Central memory CD8-positive, alpha-beta T cell (primary cell): Measurements from ENCODE around the gene ANAPC5.
A peak's percentile ranks its signal among the peaks of the same experiment; 100 is the strongest.

Experiments used
- ATAC-seq: fragments of 150-1000 bp; cut with Tn5 transposase; replicated peaks from 2 replicates; pipeline ENCODE4 v1.10.0; 2022; ENCODE audit warnings: mild to moderate bottlenecking, moderate FRiP score, moderate number of reproducible peaks; ENCODE audit not compliant: poor library complexity, severe bottlenecking; ENCODE audit errors: extremely low read depth
- DNase-seq, 2 donors: peaks; one replicate each; pipeline ENCODE4 v3.0.0; 2021; ENCODE audit warnings: low spot score in 2 of 2
- H3K27ac Mint-ChIP-seq: one replicate; pipeline ENCODE4 v1.8.0; 2022; ENCODE audit warnings: low read depth, mild to moderate bottlenecking, moderate library complexity, mixed read lengths
- H3K27me3 Mint-ChIP-seq: one replicate; pipeline ENCODE4 v1.8.0; 2022; ENCODE audit warnings: mixed read lengths
- H3K36me3 Mint-ChIP-seq: one replicate; pipeline ENCODE4 v1.8.0; 2022; ENCODE audit warnings: mild to moderate bottlenecking, moderate library complexity, mixed read lengths; ENCODE audit not compliant: insufficient read depth
- H3K4me1 Mint-ChIP-seq: one replicate; pipeline ENCODE4 v1.8.0; 2022; ENCODE audit warnings: mixed read lengths
- H3K4me3 Mint-ChIP-seq: one replicate; pipeline ENCODE4 v1.8.0; 2022; ENCODE audit warnings: mild to moderate bottlenecking, moderate library complexity, mixed read lengths
- H3K9me3 Mint-ChIP-seq: one replicate; pipeline ENCODE4 v1.8.0; 2022; ENCODE audit warnings: mixed read lengths

The ANAPC5 gene

GRCh38 chr12:121297435-121297991, 54.7 kb downstream of the ANAPC5 start:
- no peak for DNase-seq
- Mint-ChIP-seq H3K9me3 (no peaks in the 10 kb centered on the region), H3K4me1 (peaks cover 15% of the 10 kb centered on the region), H3K27ac (peak overlapping the region; percentile 38), H3K36me3 (peaks cover 1% of the 10 kb centered on the region), H3K4me3 (peak overlapping the region; percentile 81), H3K27me3 (no peaks in the 10 kb centered on the region)
- no peak for ATAC-seq

- Mint-ChIP-seq H3K27ac (peak within 1 kb of the TSS; percentile 77), H3K4me3 (peak within 1 kb of the TSS; percentile 87), H3K36me3 (peaks cover 1% of the 10 kb centered on the region), H3K27me3 (no peaks in the 10 kb centered on the region), H3K4me1 (peaks cover 15% of the 10 kb centered on the region), H3K9me3 (no peaks in the 10 kb centered on the region)
- ATAC-seq (peak; percentile 93), DNase-seq (peak; percentile 78 to 85)
Observed at GRCh38 chr12:121296618-121297434, 55.4 kb downstream of the ANAPC5 start, which contains the start of gene CAMKK2. TSS of gene CAMKK2 (minus strand) at chr12:121296709. CDS start at chr12:121274526, 22,183 bp downstream.

- Mint-ChIP-seq H3K9me3 (no peaks in the 10 kb centered on the region), H3K36me3 (peaks cover 5% of the 10 kb centered on the region), H3K4me1 (peaks cover 20% of the 10 kb centered on the region), H3K27ac (peak overlapping the region; percentile 77), H3K4me3 (peak overlapping the region; percentile 87), H3K27me3 (no peaks in the 10 kb centered on the region)
- DNase-seq (no peak), ATAC-seq (peak; percentile 22)
Observed at GRCh38 chr12:121295746-121296617, 56.2 kb downstream of the ANAPC5 start.

GRCh38 chr12:121295116-121295745, 57.0 kb downstream of the ANAPC5 start:
- ATAC-seq: no peak
- Mint-ChIP-seq H3K36me3 (peaks cover 5% of the 10 kb centered on the region), H3K9me3 (no peaks in the 10 kb centered on the region)

GRCh38 chr12:121294151-121294889, 57.9 kb downstream of the ANAPC5 start:
- Mint-ChIP-seq H3K36me3 (peaks cover 6% of the 10 kb centered on the region), H3K4me1 (peaks cover 20% of the 10 kb centered on the region), H3K9me3 (no peaks in the 10 kb centered on the region), H3K27me3 (no peaks in the 10 kb centered on the region), H3K27ac (no peak overlapping the region), H3K4me3 (peak overlapping the region; percentile 87)
- DNase-seq: no peak
- ATAC-seq: no peak

More at GRCh38 chr12:121295116-121295745, 57.0 kb downstream of the ANAPC5 start:
- Mint-ChIP-seq H3K27ac (peak overlapping the region; percentile 77), H3K4me1 (peaks cover 20% of the 10 kb centered on the region), H3K27me3 (no peaks in the 10 kb centered on the region), H3K4me3 (peak overlapping the region; percentile 87)
- no peak for DNase-seq

GRCh38 chr12:121293603-121294002, 58.6 kb downstream of the ANAPC5 start:
- no peaks in the 10 kb centered on the region for H3K27me3 Mint-ChIP-seq
- H3K9me3 Mint-ChIP-seq: no peaks in the 10 kb centered on the region
- ATAC-seq: no peak
- H3K36me3 Mint-ChIP-seq: peaks cover 6% of the 10 kb centered on the region
- no peak for DNase-seq
- H3K27ac Mint-ChIP-seq: no peak overlapping the region
- H3K4me1 Mint-ChIP-seq: peaks cover 20% of the 10 kb centered on the region
- H3K4me3 Mint-ChIP-seq: no peak overlapping the region

- Mint-ChIP-seq H3K4me1 (peaks cover 11% of the 10 kb centered on the region), H3K27ac (no peak overlapping the region)
Observed at GRCh38 chr12:121290410-121290809, 61.8 kb downstream of the ANAPC5 start.

GRCh38 chr12:121289962-121290361, 62.2 kb downstream of the ANAPC5 start:
- Mint-ChIP-seq H3K27me3 (no peaks in the 10 kb centered on the region), H3K4me1 (peaks cover 7% of the 10 kb centered on the region), H3K27ac (no peak overlapping the region), H3K4me3 (no peak overlapping the region), H3K36me3 (peaks cover 5% of the 10 kb centered on the region), H3K9me3 (no peaks in the 10 kb centered on the region)
- DNase-seq (no peak), ATAC-seq (no peak)

More at GRCh38 chr12:121290410-121290809, 61.8 kb downstream of the ANAPC5 start:
- no peak for ATAC-seq
- Mint-ChIP-seq H3K27me3 (no peaks in the 10 kb centered on the region), H3K4me3 (no peak overlapping the region), H3K9me3 (no peaks in the 10 kb centered on the region), H3K36me3 (peaks cover 5% of the 10 kb centered on the region)
- DNase-seq: no peak

- ATAC-seq (no peak), DNase-seq (no peak)
- no peak overlapping the region for H3K27ac Mint-ChIP-seq
- no peak overlapping the region for H3K4me3 Mint-ChIP-seq
- peaks cover 5% of the 10 kb centered on the region for H3K36me3 Mint-ChIP-seq
- peaks cover 6% of the 10 kb centered on the region for H3K4me1 Mint-ChIP-seq
- no peaks in the 10 kb centered on the region for H3K27me3 Mint-ChIP-seq
- H3K9me3 Mint-ChIP-seq: no peaks in the 10 kb centered on the region
Observed at GRCh38 chr12:121288986-121289385, 63.2 kb downstream of the ANAPC5 start.

GRCh38 chr12:121288158-121288845, 63.9 kb downstream of the ANAPC5 start:
- peaks cover 6% of the 10 kb centered on the region for H3K4me1 Mint-ChIP-seq
- DNase-seq (no peak), ATAC-seq (no peak)
- H3K27ac Mint-ChIP-seq: no peak overlapping the region
- H3K9me3 Mint-ChIP-seq: no peaks in the 10 kb centered on the region
- peaks cover 5% of the 10 kb centered on the region for H3K36me3 Mint-ChIP-seq
- no peak overlapping the region for H3K4me3 Mint-ChIP-seq
- no peaks in the 10 kb centered on the region for H3K27me3 Mint-ChIP-seq

- peaks cover 5% of the 10 kb centered on the region for H3K36me3 Mint-ChIP-seq
- H3K27me3 Mint-ChIP-seq: no peaks in the 10 kb centered on the region
- DNase-seq (no peak), ATAC-seq (no peak)
- no peak overlapping the region for H3K27ac Mint-ChIP-seq
- no peaks in the 10 kb centered on the region for H3K9me3 Mint-ChIP-seq
- no peak overlapping the region for H3K4me3 Mint-ChIP-seq
- peaks cover 6% of the 10 kb centered on the region for H3K4me1 Mint-ChIP-seq
Observed at GRCh38 chr12:121287267-121287954, 64.8 kb downstream of the ANAPC5 start.
